Ectodermal cell (in vitro differentiated cells): ENCODE results near the gene FAH.
"Not testable (repeated sequence)": the region's sequence is repeated elsewhere in the genome, so short reads cannot be mapped to it uniquely, and the experiment has no call there.

Source experiments
- H3K27ac ChIP-seq: 2 replicates; pipeline ENCODE4 v1.7.0; 2013; ENCODE audit warnings: mild to moderate bottlenecking, low read depth, low read length; ENCODE audit not compliant: insufficient read depth, poor library complexity, severe bottlenecking
- H3K27me3 ChIP-seq: 2 replicates; pipeline ENCODE4 v1.7.0; 2013; ENCODE audit warnings: mild to moderate bottlenecking, low read length; ENCODE audit not compliant: insufficient read depth, control insufficient read depth, poor library complexity, severe bottlenecking
- H3K36me3 ChIP-seq: one replicate; pipeline ENCODE4 v1.7.0; 2013; ENCODE audit warnings: low read length; ENCODE audit not compliant: control insufficient read depth, insufficient read depth
- H3K4me1 ChIP-seq: one replicate; pipeline ENCODE4 v1.7.0; 2013; ENCODE audit warnings: low read length; ENCODE audit not compliant: control insufficient read depth, insufficient read depth
- H3K4me3 ChIP-seq: 2 replicates; pipeline ENCODE4 v1.7.0; 2013; ENCODE audit warnings: low read depth, low read length, control low read depth; ENCODE audit not compliant: insufficient read depth
- H3K9me3 ChIP-seq: 2 replicates; pipeline ENCODE4 v1.7.0; 2013; ENCODE audit warnings: mild to moderate bottlenecking, low read length, moderate library complexity; ENCODE audit not compliant: control insufficient read depth
- WGBS, 2 experiments: methylation state at CpG; one replicate each; pipeline ENCODE4 v1.1.7; 2013; ENCODE audit warnings: missing lambda C conversion rate in 2 of 2; 5-methylcytosine and 5-hydroxymethylcytosine counted together

Gene FAH

GRCh38 chr15:80118956-80119355 is 33.8 kb upstream of the FAH start:
- Histone ChIP-seq H3K4me1 (peaks cover 4% of the 10 kb centered on the region), H3K36me3 (no peaks in the 10 kb centered on the region), H3K27me3 (no peaks in the 10 kb centered on the region), H3K9me3 (no peaks in the 10 kb centered on the region), H3K27ac (no peak overlapping the region), H3K4me3 (no peak overlapping the region)
- WGBS, 2 experiments, result 91 to 98% methylated on average over 1 to 2 of the region's 2 CpGs

- H3K27ac ChIP-seq, result no peak overlapping the region
- H3K9me3 ChIP-seq, result no peaks in the 10 kb centered on the region
- no peaks in the 10 kb centered on the region for H3K36me3 ChIP-seq
- peaks cover 4% of the 10 kb centered on the region for H3K4me1 ChIP-seq
- H3K27me3 ChIP-seq, result no peaks in the 10 kb centered on the region
- 95 to 96% methylated on average over 1 of the region's 1 CpG for WGBS, 2 experiments
- no peak overlapping the region for H3K4me3 ChIP-seq
Measured at GRCh38 chr15:80120636-80121035, 32.2 kb upstream of the FAH start.

GRCh38 chr15:80121546-80121945 is 31.3 kb upstream of the FAH start:
- H3K27me3 ChIP-seq, result no peaks in the 10 kb centered on the region
- H3K36me3 ChIP-seq, result no peaks in the 10 kb centered on the region
- H3K4me3 ChIP-seq, result no peak overlapping the region
- no peaks in the 10 kb centered on the region for H3K9me3 ChIP-seq
- no peak overlapping the region for H3K27ac ChIP-seq
- peaks cover 4% of the 10 kb centered on the region for H3K4me1 ChIP-seq
- 97 to 100% methylated on average over 3 of the region's 4 CpGs for WGBS, 2 experiments

- H3K36me3 ChIP-seq, result no peaks in the 10 kb centered on the region
- no peak overlapping the region for H3K27ac ChIP-seq
- H3K4me1 ChIP-seq, result peaks cover 4% of the 10 kb centered on the region
- no peaks in the 10 kb centered on the region for H3K27me3 ChIP-seq
- 95 to 96% methylated on average over 6 of the region's 6 CpGs for WGBS, 2 experiments
- H3K9me3 ChIP-seq, result no peaks in the 10 kb centered on the region
- no peak overlapping the region for H3K4me3 ChIP-seq
Measured at GRCh38 chr15:80123034-80123433, 29.8 kb upstream of the FAH start.

- not testable (repeated sequence) for H3K27ac ChIP-seq, H3K4me1 ChIP-seq, H3K4me3 ChIP-seq, H3K36me3 ChIP-seq, H3K27me3 ChIP-seq, H3K9me3 ChIP-seq
- 94% methylated on average over 6 of the region's 6 CpGs for WGBS, 2 experiments
Measured at GRCh38 chr15:80127253-80127652, 25.5 kb upstream of the FAH start.

- no peaks in the 10 kb centered on the region for H3K9me3 ChIP-seq
- H3K27ac ChIP-seq, result no peak overlapping the region
- peaks cover 4% of the 10 kb centered on the region for H3K36me3 ChIP-seq
- no peaks in the 10 kb centered on the region for H3K27me3 ChIP-seq
- H3K4me1 ChIP-seq, result no peaks in the 10 kb centered on the region
- 91 to 95% methylated on average over 2 of the region's 2 CpGs for WGBS, 2 experiments
- no peak overlapping the region for H3K4me3 ChIP-seq
Measured at GRCh38 chr15:80127911-80128310, 24.9 kb upstream of the FAH start.

- Histone ChIP-seq H3K36me3 (peaks cover 4% of the 10 kb centered on the region), H3K9me3 (no peaks in the 10 kb centered on the region), H3K4me1 (no peaks in the 10 kb centered on the region), H3K4me3 (no peak overlapping the region), H3K27ac (no peak overlapping the region), H3K27me3 (no peaks in the 10 kb centered on the region)
- WGBS, 2 experiments, result 93 to 100% methylated on average over 3 of the region's 3 CpGs
Measured at GRCh38 chr15:80132382-80132781, 20.4 kb upstream of the FAH start.

- no peak overlapping the region for H3K27ac ChIP-seq
Measured at GRCh38 chr15:80136854-80137253, 15.9 kb upstream of the FAH start.

GRCh38 chr15:80138961-80139360 is 13.8 kb upstream of the FAH start:
- H3K27ac ChIP-seq, result no peak overlapping the region
- H3K36me3 ChIP-seq, result no peaks in the 10 kb centered on the region
- H3K27me3 ChIP-seq, result no peaks in the 10 kb centered on the region
- no peak overlapping the region for H3K4me3 ChIP-seq
- no peaks in the 10 kb centered on the region for H3K4me1 ChIP-seq
- H3K9me3 ChIP-seq, result no peaks in the 10 kb centered on the region
- 100% methylated on average over 2 of the region's 3 CpGs; no CpG with 5 or more reads in 1 of the 2 experiments for WGBS, 2 experiments

More at GRCh38 chr15:80136854-80137253, 15.9 kb upstream of the FAH start:
- Histone ChIP-seq H3K27me3 (no peaks in the 10 kb centered on the region), H3K4me3 (no peak overlapping the region), H3K9me3 (no peaks in the 10 kb centered on the region), H3K36me3 (no peaks in the 10 kb centered on the region), H3K4me1 (no peaks in the 10 kb centered on the region)
- 94 to 97% methylated on average over 2 to 3 of the region's 3 CpGs for WGBS, 2 experiments

- no peaks in the 10 kb centered on the region for H3K4me1 ChIP-seq
- no peaks in the 10 kb centered on the region for H3K36me3 ChIP-seq
- H3K27me3 ChIP-seq, result no peaks in the 10 kb centered on the region
- no peak overlapping the region for H3K4me3 ChIP-seq
- H3K27ac ChIP-seq, result no peak overlapping the region
- 95 to 98% methylated on average over 4 of the region's 4 CpGs for WGBS, 2 experiments
- H3K9me3 ChIP-seq, result no peaks in the 10 kb centered on the region
Measured at GRCh38 chr15:80140909-80141308, 11.9 kb upstream of the FAH start.
